Ovary (tissue), 3 donors: ENCODE results near the gene MBOAT7.

Experiments used
- EP300 ChIP-seq: sonication (generic); formaldehyde crosslinking; IDR thresholded peaks from one replicate; pipeline ENCODE4 v1.6.1; 2017; ENCODE audit warnings: antibody characterized with exemption
- POLR2A ChIP-seq: fragments of 450-650 bp; IDR thresholded peaks from one replicate; pipeline ENCODE4 v1.6.1; 2017; ENCODE audit warnings: antibody characterized with exemption, mild to moderate bottlenecking, moderate library complexity
- TF ChIP-seq, protein P1 (sequence below), 3 donors: fragments of 450-650 bp in 2 of 3; fragments of 200-600 bp in 1 of 3; IDR thresholded peaks; one replicate each; pipeline versions ENCODE4 v1.5.1 to v1.8.0; 2016 to 2022; ENCODE audit warnings: antibody characterized with exemption in 3 of 3, mild to moderate bottlenecking in 1 of 3
- donor health status: DM: no; HTN: no; CAD: no.

DNA sequence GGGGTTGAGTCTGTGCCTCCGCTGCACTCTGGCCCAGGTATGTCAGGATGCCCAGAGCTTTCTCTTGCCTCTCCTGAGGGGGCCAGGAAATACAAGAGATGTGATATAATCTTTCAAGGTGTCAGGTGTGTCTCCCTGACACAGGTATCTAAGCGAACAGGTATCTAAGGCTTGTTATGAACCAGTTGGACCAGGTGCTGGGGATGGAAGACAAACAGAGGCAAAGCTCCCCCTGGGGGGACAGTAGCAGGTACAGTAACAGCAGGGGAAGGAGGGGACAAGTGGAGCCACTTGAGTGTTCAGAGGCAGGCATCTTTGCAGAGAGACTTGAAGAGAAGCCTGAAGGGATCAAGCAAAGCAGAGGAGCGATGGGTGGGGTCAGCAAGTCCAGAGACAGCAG is 32.4 kb downstream of the MBOAT7 start:
- TF ChIP-seq POLR2A, result no peak
- TF ChIP-seq EP300, result no peak
- TF ChIP-seq, protein P1, sequence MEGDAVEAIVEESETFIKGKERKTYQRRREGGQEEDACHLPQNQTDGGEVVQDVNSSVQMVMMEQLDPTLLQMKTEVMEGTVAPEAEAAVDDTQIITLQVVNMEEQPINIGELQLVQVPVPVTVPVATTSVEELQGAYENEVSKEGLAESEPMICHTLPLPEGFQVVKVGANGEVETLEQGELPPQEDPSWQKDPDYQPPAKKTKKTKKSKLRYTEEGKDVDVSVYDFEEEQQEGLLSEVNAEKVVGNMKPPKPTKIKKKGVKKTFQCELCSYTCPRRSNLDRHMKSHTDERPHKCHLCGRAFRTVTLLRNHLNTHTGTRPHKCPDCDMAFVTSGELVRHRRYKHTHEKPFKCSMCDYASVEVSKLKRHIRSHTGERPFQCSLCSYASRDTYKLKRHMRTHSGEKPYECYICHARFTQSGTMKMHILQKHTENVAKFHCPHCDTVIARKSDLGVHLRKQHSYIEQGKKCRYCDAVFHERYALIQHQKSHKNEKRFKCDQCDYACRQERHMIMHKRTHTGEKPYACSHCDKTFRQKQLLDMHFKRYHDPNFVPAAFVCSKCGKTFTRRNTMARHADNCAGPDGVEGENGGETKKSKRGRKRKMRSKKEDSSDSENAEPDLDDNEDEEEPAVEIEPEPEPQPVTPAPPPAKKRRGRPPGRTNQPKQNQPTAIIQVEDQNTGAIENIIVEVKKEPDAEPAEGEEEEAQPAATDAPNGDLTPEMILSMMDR (IDR thresholded peaks at IDR 0.05), result no peak
